MM.1S (cell line): ENCODE measurements around the gene CNFN.

Source experiments
- DNase-seq: peaks from one replicate; pipeline ENCODE4 v3.0.0-alpha.2; 2015
- H2AFZ ChIP-seq: fragments of 300-600 bp; sonication (generic); 2 replicates; pipeline ENCODE4 v1.6.0; 2016; ENCODE audit warnings: antibody characterized with exemption, low read length
- H3F3A ChIP-seq: fragments of 300-600 bp; sonication (generic); 2 replicates; pipeline ENCODE4 v1.6.1; 2016; ENCODE audit warnings: mild to moderate bottlenecking, antibody characterized with exemption, low read length, moderate library complexity, mixed read lengths; ENCODE audit not compliant: insufficient read depth
- H3K27ac ChIP-seq: fragments of 300-600 bp; sonication (generic); 2 replicates; pipeline ENCODE4 v1.5.1; 2016; ENCODE audit warnings: mild to moderate bottlenecking, low read length
- H3K27me3 ChIP-seq: fragments of 300-600 bp; sonication (generic); replicated peaks from 2 replicates; pipeline ENCODE4 v1.6.0; 2016; ENCODE audit warnings: low read length; ENCODE audit not compliant: insufficient read depth
- H3K36me3 ChIP-seq: fragments of 300-600 bp; sonication (generic); replicated peaks from 2 replicates; pipeline ENCODE4 v1.6.1; 2016; ENCODE audit warnings: mild to moderate bottlenecking, low read length, mixed read lengths; ENCODE audit not compliant: insufficient read depth
- H3K4me1 ChIP-seq: fragments of 300-600 bp; sonication (generic); 2 replicates; pipeline ENCODE4 v1.6.1; 2016; ENCODE audit warnings: low read length, mixed read lengths
- H3K4me2 ChIP-seq: fragments of 300-600 bp; sonication (generic); 2 replicates; pipeline ENCODE4 v1.6.0; 2016; ENCODE audit warnings: low read depth, low read length
- H3K4me3 ChIP-seq: fragments of 300-600 bp; sonication (generic); 2 replicates; pipeline ENCODE4 v1.5.1; 2016; ENCODE audit warnings: low read length, mixed read lengths
- H3K79me2 ChIP-seq: fragments of 300-600 bp; sonication (generic); 2 replicates; pipeline ENCODE4 v1.6.1; 2016; ENCODE audit warnings: mixed run types, low read length, mixed read lengths
- H3K9ac ChIP-seq: fragments of 300-600 bp; sonication (generic); 2 replicates; pipeline ENCODE4 v1.6.1; 2016; ENCODE audit warnings: low read length, mixed read lengths
- H3K9me2 ChIP-seq: fragments of 300-600 bp; sonication (generic); replicated peaks from 2 replicates; pipeline ENCODE4 v1.6.1; 2016; ENCODE audit warnings: mild to moderate bottlenecking, low read length, mixed read lengths; ENCODE audit not compliant: insufficient read depth
- H3K9me3 ChIP-seq: fragments of 300-600 bp; sonication (generic); replicated peaks from 2 replicates; pipeline ENCODE4 v1.6.1; 2016; ENCODE audit warnings: mild to moderate bottlenecking, low read length, mixed read lengths; ENCODE audit not compliant: insufficient read depth
- H4K20me1 ChIP-seq: fragments of 300-600 bp; sonication (generic); 2 replicates; pipeline ENCODE4 v1.6.1; 2016; ENCODE audit warnings: mild to moderate bottlenecking, low read length, moderate library complexity, mixed read lengths; ENCODE audit not compliant: insufficient read depth
- EZH2 ChIP-seq: fragments of 300-600 bp; sonication (generic); optimal IDR thresholded peaks from 2 replicates; pipeline ENCODE3; 2017; ENCODE audit warnings: low read depth, mild to moderate bottlenecking, antibody characterized with exemption, low read length, mixed read lengths
- EZH2phosphoT487 ChIP-seq: fragments of 300-600 bp; sonication (generic); IDR thresholded peaks from 2 replicates; pipeline ENCODE4 v1.6.1; 2018; ENCODE audit warnings: antibody characterized with exemption, low read length
- TF ChIP-seq, protein P1 (sequence below): fragments of 300-600 bp; sonication (generic); IDR thresholded peaks from 2 replicates; pipeline ENCODE4 v1.5.1; 2016; ENCODE audit warnings: antibody characterized with exemption, low read length, mixed read lengths

Gene CNFN

GRCh38 chr19:42361545-42361910 lies 28.6 kb downstream of the CNFN start:
- no peak for TF ChIP-seq EZH2phosphoT487
- TF ChIP-seq, protein P1, sequence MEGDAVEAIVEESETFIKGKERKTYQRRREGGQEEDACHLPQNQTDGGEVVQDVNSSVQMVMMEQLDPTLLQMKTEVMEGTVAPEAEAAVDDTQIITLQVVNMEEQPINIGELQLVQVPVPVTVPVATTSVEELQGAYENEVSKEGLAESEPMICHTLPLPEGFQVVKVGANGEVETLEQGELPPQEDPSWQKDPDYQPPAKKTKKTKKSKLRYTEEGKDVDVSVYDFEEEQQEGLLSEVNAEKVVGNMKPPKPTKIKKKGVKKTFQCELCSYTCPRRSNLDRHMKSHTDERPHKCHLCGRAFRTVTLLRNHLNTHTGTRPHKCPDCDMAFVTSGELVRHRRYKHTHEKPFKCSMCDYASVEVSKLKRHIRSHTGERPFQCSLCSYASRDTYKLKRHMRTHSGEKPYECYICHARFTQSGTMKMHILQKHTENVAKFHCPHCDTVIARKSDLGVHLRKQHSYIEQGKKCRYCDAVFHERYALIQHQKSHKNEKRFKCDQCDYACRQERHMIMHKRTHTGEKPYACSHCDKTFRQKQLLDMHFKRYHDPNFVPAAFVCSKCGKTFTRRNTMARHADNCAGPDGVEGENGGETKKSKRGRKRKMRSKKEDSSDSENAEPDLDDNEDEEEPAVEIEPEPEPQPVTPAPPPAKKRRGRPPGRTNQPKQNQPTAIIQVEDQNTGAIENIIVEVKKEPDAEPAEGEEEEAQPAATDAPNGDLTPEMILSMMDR, result no peak
- TF ChIP-seq EZH2, result no peak
- no peaks in the 10 kb centered on the region for H3K9me2 ChIP-seq
- no peaks in the 10 kb centered on the region for H3F3A ChIP-seq
- no peak overlapping the region for H3K27ac ChIP-seq
- H2AFZ ChIP-seq, result no peak overlapping the region
- DNase-seq, result no peak
- H3K27me3 ChIP-seq, result no peaks in the 10 kb centered on the region
- no peaks in the 10 kb centered on the region for H3K36me3 ChIP-seq
- H3K9me3 ChIP-seq, result no peaks in the 10 kb centered on the region
- no peaks in the 10 kb centered on the region for H3K79me2 ChIP-seq
- no peak overlapping the region for H3K9ac ChIP-seq
- H3K4me3 ChIP-seq, result no peak overlapping the region
- H3K4me2 ChIP-seq, result no peak overlapping the region
- H4K20me1 ChIP-seq, result no peaks in the 10 kb centered on the region
- H3K4me1 ChIP-seq, result no peaks in the 10 kb centered on the region

GRCh38 chr19:42360787-42361544 lies 29.1 kb downstream of the CNFN start:
- Histone ChIP-seq H3K4me1 (no peaks in the 10 kb centered on the region), H2AFZ (no peak overlapping the region), H3K79me2 (no peaks in the 10 kb centered on the region), H3K27me3 (no peaks in the 10 kb centered on the region), H3K9me2 (no peaks in the 10 kb centered on the region), H3K4me3 (no peak overlapping the region), H3F3A (no peaks in the 10 kb centered on the region), H3K36me3 (no peaks in the 10 kb centered on the region), H3K9ac (no peak overlapping the region), H3K27ac (no peak overlapping the region), H3K9me3 (no peaks in the 10 kb centered on the region), H3K4me2 (no peak overlapping the region), H4K20me1 (no peaks in the 10 kb centered on the region)
- no peak for DNase-seq
- TF ChIP-seq, protein P1, result no peak
- TF ChIP-seq EZH2phosphoT487 (no peak), EZH2 (no peak)

DNA sequence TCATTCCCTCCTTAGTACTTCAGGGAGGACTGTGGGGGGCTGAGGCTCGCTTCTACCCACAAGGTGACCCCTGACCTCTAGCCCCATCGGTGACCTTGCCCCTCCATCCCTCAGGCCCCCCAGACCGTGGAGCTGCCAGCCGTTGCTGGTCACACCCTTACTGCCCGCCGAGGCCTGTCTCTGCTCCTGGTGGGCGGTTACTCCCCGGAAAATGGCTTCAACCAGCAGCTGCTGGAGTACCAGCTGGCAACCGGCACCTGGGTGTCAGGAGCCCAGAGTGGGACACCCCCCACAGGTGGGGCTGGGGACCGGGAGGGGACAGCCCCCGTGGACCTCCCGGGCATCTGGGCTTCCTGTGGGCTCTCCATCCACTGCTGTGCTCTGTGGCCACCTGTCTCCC lies 32.8 kb downstream of the CNFN start:
- no peak overlapping the region for H3K27ac ChIP-seq

More for the DNA sequence above, 32.8 kb downstream of the CNFN start:
- no peak for DNase-seq
- H4K20me1 ChIP-seq, result no peaks in the 10 kb centered on the region
- no peak overlapping the region for H2AFZ ChIP-seq
- no peaks in the 10 kb centered on the region for H3K4me1 ChIP-seq
- H3K36me3 ChIP-seq, result no peaks in the 10 kb centered on the region
- no peaks in the 10 kb centered on the region for H3K9me3 ChIP-seq
- no peak overlapping the region for H3K4me2 ChIP-seq
- H3K79me2 ChIP-seq, result no peaks in the 10 kb centered on the region
- H3K4me3 ChIP-seq, result no peak overlapping the region
- no peaks in the 10 kb centered on the region for H3K27me3 ChIP-seq
- H3F3A ChIP-seq, result no peaks in the 10 kb centered on the region
- no peak overlapping the region for H3K9ac ChIP-seq
- H3K9me2 ChIP-seq, result no peaks in the 10 kb centered on the region
- TF ChIP-seq EZH2 (no peak), EZH2phosphoT487 (no peak)
- TF ChIP-seq, protein P1, result no peak
